Upper lobe of left lung (tissue), 4 donors: ENCODE data around the gene KCNT1.

Experiments used
- POLR2A ChIP-seq, 4 donors: fragments of 450-650 bp; IDR thresholded peaks; one replicate each; pipeline ENCODE4 v1.5.1; 2016 to 2017; ENCODE audit warnings: antibody characterized with exemption in 4 of 4, mild to moderate bottlenecking in 2 of 4
- POLR2AphosphoS5 ChIP-seq, 2 donors: sonication (generic); formaldehyde crosslinking; IDR thresholded peaks; one replicate each; pipeline ENCODE4 v1.5.1; 2017; ENCODE audit warnings: antibody characterized with exemption in 2 of 2
- TF ChIP-seq, protein P1 (sequence below), 6 experiments: fragments of 450-650 bp in 4 of 6; fragments of 200-600 bp in 2 of 6; sonication (generic) in 2 of 6; IDR thresholded peaks; one replicate each; pipeline ENCODE4 v1.5.1; 2016 to 2019; ENCODE audit warnings: antibody characterized with exemption in 6 of 6

GRCh38 chr9:135741276-135742219, 39.6 kb downstream of the KCNT1 start:
- TF ChIP-seq, protein P1, sequence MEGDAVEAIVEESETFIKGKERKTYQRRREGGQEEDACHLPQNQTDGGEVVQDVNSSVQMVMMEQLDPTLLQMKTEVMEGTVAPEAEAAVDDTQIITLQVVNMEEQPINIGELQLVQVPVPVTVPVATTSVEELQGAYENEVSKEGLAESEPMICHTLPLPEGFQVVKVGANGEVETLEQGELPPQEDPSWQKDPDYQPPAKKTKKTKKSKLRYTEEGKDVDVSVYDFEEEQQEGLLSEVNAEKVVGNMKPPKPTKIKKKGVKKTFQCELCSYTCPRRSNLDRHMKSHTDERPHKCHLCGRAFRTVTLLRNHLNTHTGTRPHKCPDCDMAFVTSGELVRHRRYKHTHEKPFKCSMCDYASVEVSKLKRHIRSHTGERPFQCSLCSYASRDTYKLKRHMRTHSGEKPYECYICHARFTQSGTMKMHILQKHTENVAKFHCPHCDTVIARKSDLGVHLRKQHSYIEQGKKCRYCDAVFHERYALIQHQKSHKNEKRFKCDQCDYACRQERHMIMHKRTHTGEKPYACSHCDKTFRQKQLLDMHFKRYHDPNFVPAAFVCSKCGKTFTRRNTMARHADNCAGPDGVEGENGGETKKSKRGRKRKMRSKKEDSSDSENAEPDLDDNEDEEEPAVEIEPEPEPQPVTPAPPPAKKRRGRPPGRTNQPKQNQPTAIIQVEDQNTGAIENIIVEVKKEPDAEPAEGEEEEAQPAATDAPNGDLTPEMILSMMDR (IDR thresholded peaks at IDR 0.05): no peak
- TF ChIP-seq POLR2AphosphoS5 (IDR thresholded peaks at IDR 0.05): no peak
- no peak for TF ChIP-seq POLR2A (IDR thresholded peaks at IDR 0.05)
